Central memory CD8-positive, alpha-beta T cell (primary cell): ENCODE data around the gene GOLGA6A.
A peak's percentile ranks its signal among the peaks of the same experiment; 100 is the strongest.

Source experiments
- ATAC-seq: fragments of 150-1000 bp; cut with Tn5 transposase; replicated peaks from 2 replicates; pipeline ENCODE4 v1.10.0; 2022; ENCODE audit warnings: mild to moderate bottlenecking, moderate FRiP score, moderate number of reproducible peaks; ENCODE audit not compliant: poor library complexity, severe bottlenecking; ENCODE audit errors: extremely low read depth
- DNase-seq, 2 donors: peaks; one replicate each; pipeline ENCODE4 v3.0.0; 2021; ENCODE audit warnings: low spot score in 2 of 2
- H3K27ac Mint-ChIP-seq: one replicate; pipeline ENCODE4 v1.8.0; 2022; ENCODE audit warnings: low read depth, mild to moderate bottlenecking, moderate library complexity, mixed read lengths
- H3K27me3 Mint-ChIP-seq: one replicate; pipeline ENCODE4 v1.8.0; 2022; ENCODE audit warnings: mixed read lengths
- H3K36me3 Mint-ChIP-seq: one replicate; pipeline ENCODE4 v1.8.0; 2022; ENCODE audit warnings: mild to moderate bottlenecking, moderate library complexity, mixed read lengths; ENCODE audit not compliant: insufficient read depth
- H3K4me1 Mint-ChIP-seq: one replicate; pipeline ENCODE4 v1.8.0; 2022; ENCODE audit warnings: mixed read lengths
- H3K4me3 Mint-ChIP-seq: one replicate; pipeline ENCODE4 v1.8.0; 2022; ENCODE audit warnings: mild to moderate bottlenecking, moderate library complexity, mixed read lengths
- H3K9me3 Mint-ChIP-seq: one replicate; pipeline ENCODE4 v1.8.0; 2022; ENCODE audit warnings: mixed read lengths

GOLGA6A gene

DNA sequence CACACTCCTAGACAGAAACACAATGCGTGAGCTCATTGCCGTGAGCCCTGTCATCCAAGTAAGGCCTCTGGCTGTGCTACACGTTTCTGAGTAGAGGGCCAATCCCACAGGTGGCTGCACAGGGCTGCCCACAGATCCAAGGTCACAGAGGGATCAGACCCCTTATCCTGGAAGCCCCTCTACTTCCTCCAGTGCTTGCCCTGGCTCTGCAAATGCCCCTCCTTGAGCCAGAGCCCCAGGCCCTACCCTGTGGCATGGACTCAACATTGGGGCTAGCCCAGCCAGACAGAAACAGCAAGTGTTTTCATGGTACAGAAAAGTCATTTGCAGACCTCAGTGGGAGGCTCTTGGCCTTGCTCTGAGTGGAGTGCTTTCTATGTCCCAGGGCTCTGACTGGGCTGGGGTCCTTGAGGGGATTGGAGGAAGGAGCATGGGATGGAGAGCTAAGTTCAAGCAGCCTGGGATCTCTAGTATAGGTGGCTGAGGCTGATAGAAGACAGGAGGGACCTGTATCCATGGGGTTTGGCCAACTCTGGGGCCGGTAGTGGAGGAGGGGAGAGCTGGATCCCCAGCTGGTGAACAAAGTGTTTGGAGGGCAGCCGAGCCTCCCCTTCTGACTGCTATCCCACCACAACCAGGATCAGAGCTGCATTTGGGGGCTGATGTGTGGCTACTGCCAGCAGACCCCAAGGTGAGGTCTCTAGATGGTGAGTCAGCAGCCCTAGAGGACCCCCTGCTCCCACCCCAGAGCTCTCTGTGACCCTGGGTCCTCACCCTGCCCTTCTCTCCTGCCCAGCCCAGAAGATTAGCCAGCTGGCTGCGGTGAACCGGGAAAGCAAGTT lies 38.7 kb downstream of the GOLGA6A start:
- no peaks in the 10 kb centered on the region for H3K9me3 Mint-ChIP-seq
- H3K4me1 Mint-ChIP-seq: peaks cover 11% of the 10 kb centered on the region
- no peak overlapping the region for H3K4me3 Mint-ChIP-seq
- DNase-seq (no peak), ATAC-seq (no peak)
- no peaks in the 10 kb centered on the region for H3K27me3 Mint-ChIP-seq
- peaks cover 3% of the 10 kb centered on the region for H3K36me3 Mint-ChIP-seq
- H3K27ac Mint-ChIP-seq: no peak overlapping the region

DNA sequence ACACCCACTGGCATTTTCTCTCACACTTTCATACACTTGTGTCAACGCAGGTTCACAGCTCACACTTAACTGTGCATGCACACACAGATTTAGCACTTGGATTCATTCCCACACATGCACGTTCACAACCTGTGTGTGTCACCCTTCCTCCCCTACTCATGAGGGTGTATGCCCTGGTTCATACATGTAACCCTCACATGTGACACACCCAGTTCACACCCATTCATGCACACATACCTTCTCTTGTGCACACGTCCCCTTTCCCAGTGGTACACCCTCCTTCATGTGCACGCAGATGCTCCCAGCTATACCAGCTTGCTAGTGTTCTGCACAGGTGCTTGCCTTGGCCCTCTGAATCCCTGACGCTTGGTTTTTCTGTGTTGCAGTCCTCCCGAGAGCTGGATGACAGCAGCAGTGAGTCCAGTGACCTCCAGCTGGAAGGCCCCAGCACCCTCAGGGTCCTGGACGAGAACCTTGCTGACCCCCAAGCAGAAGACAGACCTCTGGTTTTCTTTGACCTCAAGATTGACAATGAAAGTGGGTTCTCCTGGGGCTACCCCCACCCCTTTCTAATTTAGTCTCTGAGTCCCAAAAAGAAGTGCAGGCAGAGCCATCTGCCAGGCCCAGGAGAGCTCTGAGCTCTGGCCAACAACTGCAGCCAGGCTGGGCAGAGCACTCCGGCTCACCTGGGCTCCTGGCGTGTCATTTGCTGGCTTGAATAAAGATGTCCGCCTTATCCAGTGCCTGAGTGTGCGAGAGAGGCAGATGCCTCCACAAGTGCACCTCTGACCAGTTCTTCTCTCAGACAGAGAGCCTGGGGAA lies 39.5 kb downstream of the GOLGA6A start:
- no peaks in the 10 kb centered on the region for H3K9me3 Mint-ChIP-seq
- no peaks in the 10 kb centered on the region for H3K27me3 Mint-ChIP-seq
- H3K4me1 Mint-ChIP-seq: peaks cover 4% of the 10 kb centered on the region
- ATAC-seq (no peak), DNase-seq (no peak)
- peaks cover 1% of the 10 kb centered on the region for H3K36me3 Mint-ChIP-seq
- peak overlapping the region; percentile 7 for H3K27ac Mint-ChIP-seq
- no peak overlapping the region for H3K4me3 Mint-ChIP-seq

DNA sequence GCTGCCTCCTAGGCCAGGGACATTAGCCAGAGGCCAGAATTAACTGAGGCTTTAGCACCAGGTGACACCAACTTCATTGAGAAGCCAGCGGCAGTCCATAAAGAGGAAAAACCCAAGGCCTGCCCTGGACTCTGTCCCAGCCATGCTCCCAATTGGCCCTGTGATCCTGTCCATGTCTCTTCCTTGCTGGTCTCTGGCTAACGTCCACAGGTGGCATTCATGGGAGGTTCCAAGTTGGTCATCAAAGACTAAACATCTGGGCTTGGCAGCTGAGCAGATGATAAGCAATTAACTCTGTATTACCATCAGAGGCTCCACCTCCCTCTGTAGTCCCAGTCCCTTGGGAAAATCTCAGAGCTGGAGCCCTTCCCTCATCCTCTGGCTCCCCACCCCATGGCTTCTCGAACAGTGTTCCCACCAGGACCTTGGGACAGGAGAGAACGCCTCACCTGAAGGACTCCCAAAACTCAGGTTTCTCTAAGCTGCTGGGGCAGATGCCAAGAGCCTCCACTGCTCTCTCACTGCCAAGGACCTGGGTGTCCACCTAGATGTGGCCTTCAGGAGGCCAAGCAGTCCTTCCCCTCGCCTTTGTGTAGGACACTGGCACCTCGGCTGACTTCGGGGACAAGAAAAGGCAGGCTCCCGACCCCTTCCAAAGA lies 40.4 kb downstream of the GOLGA6A start:
- H3K27ac Mint-ChIP-seq: peak overlapping the region; percentile 7
- no peak overlapping the region for H3K4me3 Mint-ChIP-seq
- ATAC-seq: no peak
- H3K9me3 Mint-ChIP-seq: no peaks in the 10 kb centered on the region
- no peaks in the 10 kb centered on the region for H3K27me3 Mint-ChIP-seq
- H3K36me3 Mint-ChIP-seq: peaks cover 4% of the 10 kb centered on the region
- peaks cover 6% of the 10 kb centered on the region for H3K4me1 Mint-ChIP-seq
- no peak for DNase-seq

DNA sequence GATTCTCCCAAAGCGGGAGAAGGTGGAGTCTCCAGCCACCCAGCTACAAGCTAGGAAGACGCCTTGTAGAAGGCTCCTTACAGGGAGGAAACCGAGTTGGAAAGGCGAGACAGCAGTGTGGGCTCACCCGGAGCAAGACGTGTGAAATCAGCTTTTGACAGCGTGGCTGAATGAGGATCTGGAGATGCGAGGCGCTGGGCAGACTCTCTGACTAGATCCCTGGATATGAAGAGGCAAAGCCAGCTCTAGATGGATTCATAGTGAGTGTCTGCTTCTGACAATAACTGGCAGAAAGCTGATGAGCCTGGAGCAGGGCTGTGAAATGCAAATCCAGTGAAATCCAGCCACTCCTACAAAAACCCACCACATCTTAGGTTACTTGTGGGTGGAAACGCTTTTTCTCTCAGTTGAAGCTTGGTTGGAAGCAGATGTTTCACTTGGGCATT lies 41.0 kb downstream of the GOLGA6A start:
- no peak overlapping the region for H3K27ac Mint-ChIP-seq
- H3K4me1 Mint-ChIP-seq: peaks cover 6% of the 10 kb centered on the region
- H3K27me3 Mint-ChIP-seq: no peaks in the 10 kb centered on the region
- ATAC-seq (no peak), DNase-seq (no peak)
- H3K4me3 Mint-ChIP-seq: no peak overlapping the region
- H3K36me3 Mint-ChIP-seq: peaks cover 4% of the 10 kb centered on the region
- no peaks in the 10 kb centered on the region for H3K9me3 Mint-ChIP-seq

DNA sequence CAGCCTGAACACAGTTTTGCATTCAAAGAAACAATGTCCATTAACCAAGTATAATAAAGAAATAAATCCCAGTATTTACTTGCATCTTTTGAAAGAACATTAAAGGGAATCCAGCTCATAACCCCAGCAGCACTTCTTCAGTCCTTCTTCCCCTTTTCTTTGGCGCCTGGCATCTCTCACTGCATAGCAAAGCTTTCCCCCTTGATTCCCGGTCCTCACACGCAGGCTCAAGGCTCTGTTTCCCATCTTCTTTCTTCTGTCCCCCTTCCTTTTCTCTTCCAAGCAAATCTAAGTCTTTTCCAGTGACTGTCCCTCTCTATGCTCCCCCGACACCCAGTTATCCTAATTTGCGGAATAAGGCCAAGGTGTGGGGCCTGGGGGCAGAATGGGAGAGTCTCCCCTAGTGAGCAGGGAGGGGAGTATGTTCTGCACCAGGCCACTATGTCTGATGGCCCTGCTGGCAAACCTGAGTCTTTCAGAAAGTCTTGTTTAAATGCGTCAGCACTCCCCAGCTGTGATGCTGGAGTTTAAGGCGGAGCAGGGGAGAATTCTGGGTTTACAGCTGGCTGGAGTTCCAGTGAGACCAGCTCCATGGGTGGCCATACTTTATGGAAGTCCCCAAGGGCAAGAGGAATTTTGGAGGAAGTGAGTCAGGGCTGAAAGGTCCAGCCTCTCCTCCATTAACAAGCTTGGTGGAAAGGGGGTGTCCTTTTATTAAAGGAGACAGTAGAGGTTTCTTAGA lies 42.1 kb downstream of the GOLGA6A start:
- H3K4me1 Mint-ChIP-seq: peaks cover 6% of the 10 kb centered on the region
- ATAC-seq (no peak), DNase-seq (no peak)
- no peaks in the 10 kb centered on the region for H3K9me3 Mint-ChIP-seq
- no peak overlapping the region for H3K4me3 Mint-ChIP-seq
- H3K27ac Mint-ChIP-seq: peak overlapping the region; percentile 18
- H3K36me3 Mint-ChIP-seq: peaks cover 9% of the 10 kb centered on the region
- H3K27me3 Mint-ChIP-seq: no peaks in the 10 kb centered on the region

DNA sequence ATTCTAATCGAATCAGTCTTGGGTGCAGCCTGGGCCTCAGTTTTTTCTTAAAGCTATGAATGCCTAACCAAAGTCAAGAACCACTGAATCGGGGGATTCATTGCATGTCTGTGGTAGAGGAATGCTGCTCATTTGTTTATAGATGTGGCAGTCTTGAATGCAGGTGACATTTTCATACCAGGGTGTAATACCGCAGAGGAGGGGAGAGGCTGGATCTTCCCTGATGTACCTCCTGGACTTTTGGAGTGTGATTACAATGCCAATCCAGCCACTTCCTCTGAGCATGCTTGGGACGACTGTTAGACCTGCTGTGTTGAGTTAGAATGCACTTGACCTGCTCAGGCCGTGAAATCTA lies 42.7 kb downstream of the GOLGA6A start:
- H3K27me3 Mint-ChIP-seq: no peaks in the 10 kb centered on the region
- no peak for DNase-seq
- ATAC-seq: no peak
- peaks cover 6% of the 10 kb centered on the region for H3K4me1 Mint-ChIP-seq
- no peak overlapping the region for H3K4me3 Mint-ChIP-seq
- H3K36me3 Mint-ChIP-seq: peaks cover 9% of the 10 kb centered on the region
- H3K27ac Mint-ChIP-seq: no peak overlapping the region
- no peaks in the 10 kb centered on the region for H3K9me3 Mint-ChIP-seq

DNA sequence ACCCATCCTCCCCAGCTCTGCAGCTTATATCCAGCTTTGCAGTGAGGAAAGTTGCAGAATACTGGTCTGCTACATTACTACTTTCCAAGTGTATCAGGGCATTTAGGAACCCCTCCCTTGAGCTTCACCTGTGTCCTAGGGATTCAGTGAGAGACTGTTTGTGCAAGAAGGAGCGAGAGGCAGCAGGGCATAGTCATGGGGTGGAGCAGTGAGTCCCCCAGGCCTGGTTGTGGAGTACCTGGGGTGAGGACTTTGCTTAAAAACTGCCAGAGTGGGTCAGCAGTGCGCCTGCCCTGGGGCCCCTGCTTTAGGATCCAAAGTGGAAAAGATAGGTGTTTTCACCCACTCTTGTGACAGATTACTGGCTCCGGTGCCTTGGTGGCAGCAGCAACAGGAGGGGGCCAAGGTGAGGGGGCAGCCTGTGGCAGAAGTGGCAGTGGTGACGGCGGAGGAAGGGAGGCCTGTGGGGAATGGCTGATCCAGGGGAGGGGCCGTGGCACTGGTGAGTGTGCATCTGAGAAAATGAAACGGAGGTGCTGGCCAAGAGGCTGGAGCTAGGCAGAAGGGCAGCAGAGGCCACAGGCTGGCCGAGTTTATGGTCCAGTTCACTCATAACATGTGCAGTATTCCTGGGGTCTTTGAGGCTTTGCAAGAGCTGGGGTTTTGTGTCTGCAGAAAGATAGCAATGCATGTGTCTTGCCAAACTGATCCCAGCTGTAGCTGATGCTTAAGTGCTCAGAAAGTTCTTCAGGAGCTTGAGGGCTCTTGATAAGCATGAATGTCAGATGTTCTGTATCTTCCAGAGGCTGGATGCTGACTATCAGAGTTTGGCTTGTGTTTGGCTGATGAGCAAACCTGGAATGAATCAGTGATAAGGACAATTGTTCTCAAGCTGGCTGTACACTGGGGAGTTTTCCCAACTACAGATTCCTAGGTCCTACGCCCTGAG lies 43.4 kb downstream of the GOLGA6A start:
- Mint-ChIP-seq H3K36me3 (peaks cover 15% of the 10 kb centered on the region), H3K27me3 (no peaks in the 10 kb centered on the region), H3K27ac (peak overlapping the region; percentile 68), H3K9me3 (no peaks in the 10 kb centered on the region), H3K4me3 (no peak overlapping the region), H3K4me1 (peaks cover 6% of the 10 kb centered on the region)
- DNase-seq: no peak
- ATAC-seq: no peak

DNA sequence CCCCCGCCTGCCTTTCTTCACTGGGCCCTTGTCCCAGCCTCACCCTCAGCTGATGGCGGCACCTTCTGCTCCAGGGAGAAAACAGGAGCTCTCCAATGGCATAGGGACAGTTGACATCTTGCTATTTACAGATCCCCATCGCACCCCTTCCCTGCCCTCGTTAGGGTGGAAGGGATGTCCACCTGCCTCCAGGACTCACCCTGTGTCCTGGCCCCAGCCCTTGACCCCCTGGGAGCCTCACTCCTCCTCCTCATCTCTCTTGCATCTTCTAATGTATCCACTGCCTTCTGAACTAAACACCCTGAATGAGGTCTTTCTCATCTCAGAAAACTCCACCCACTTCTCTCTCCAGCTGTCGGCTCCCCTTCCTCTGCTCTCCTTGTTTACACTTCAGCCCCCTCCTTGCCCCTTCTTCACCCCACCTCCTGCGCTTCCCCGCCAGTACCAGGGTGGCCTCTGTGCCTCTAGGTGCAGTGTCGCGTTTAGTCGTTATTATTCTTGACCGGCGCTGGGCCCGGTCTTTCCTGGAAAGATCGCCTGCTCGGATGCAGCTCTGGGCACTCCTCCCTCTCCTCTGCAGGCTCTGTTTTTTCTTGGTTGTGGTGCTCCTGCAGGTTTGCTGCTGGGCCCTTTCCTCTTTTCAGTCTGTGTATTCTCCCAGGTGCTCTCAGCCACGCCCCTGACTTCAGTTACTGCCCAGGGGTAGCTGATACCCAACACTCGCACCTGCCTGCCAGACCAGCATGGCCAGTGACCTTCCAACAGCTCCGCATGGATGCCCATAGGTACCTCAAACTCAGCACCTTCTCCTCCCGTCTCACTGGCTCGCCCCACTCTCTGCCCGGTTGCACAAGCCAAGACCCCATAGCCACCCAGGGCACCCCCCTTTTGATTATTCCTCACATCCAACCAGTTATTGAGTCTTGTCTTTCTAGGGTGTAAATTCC lies 44.9 kb downstream of the GOLGA6A start:
- ATAC-seq (no peak), DNase-seq (no peak)
- Mint-ChIP-seq H3K4me3 (no peak overlapping the region), H3K4me1 (peaks cover 6% of the 10 kb centered on the region), H3K36me3 (peaks cover 19% of the 10 kb centered on the region), H3K9me3 (no peaks in the 10 kb centered on the region), H3K27ac (peak overlapping the region; percentile 84), H3K27me3 (no peaks in the 10 kb centered on the region)

DNA sequence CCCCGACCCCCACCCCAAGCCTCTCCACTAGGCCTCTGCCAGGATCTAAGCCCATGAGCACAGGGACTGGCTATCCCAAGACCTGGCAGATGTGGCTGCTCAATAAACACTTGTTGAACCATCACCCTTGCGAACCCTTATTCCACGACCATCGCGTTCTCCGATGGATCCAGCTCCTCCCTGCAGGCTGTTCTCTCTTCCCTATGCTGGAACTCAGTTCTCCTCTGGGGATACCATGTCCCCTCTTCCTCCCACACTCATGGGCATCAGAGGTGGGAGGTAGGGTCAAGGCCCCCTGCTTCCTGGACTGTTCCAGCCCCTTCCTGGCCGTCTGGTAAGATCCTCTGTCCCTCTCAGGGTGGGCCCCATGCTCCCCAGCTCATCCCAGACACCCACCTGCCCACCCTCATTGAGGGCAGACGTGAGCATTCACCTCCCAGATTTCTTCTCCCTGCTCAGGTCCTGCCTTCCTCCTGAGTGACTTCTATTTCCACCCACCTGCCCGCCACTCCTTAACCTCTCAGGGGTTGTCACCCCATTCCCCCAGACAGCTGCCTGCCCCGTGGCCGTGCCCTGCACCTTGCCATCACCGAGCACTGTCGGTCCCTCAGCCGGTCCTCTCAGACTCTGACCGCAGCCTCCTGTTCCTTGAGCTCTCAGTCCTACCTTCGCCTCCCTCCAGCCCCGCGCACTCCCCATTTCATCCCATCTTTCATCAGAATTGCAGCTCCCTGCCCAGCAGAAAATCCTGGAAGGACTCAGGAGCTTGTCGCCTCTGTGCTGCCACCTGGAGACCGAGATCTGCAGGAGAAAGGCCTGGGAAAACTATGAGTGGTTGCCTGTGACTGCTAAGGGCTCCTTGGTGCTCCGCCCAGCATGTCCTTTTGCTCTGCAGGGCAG lies 45.8 kb downstream of the GOLGA6A start:
- Mint-ChIP-seq H3K9me3 (no peaks in the 10 kb centered on the region), H3K4me3 (no peak overlapping the region), H3K27ac (peak overlapping the region; percentile 84), H3K36me3 (peaks cover 20% of the 10 kb centered on the region), H3K4me1 (peaks cover 6% of the 10 kb centered on the region), H3K27me3 (no peaks in the 10 kb centered on the region)
- DNase-seq (no peak), ATAC-seq (no peak)
